ENCODE data around the gene MYOC. TPM values are rescaled to one million over a fixed set of nuclear protein-coding genes. Genes with fewer than 3 reads are reported as not detected.

The MYOC gene
- total RNA-seq, 2 donors from 2014 or later = 28.9 to 32.1 TPM

- peak; percentile 94 for DNase-seq (ENCODE audit: low spot score)
- intact Hi-C loops (cut with DNase I) = loop anchor here in 1 of 2 donors (5.0 kb wide), 1 partner anchor 677 kb away; no protein-coding TSS in a partner anchor
These were observed 2.7 kb upstream of the MYOC start for GRCh38 chr1:171654942-171655745.

- no peak for DNase-seq (ENCODE audit: low spot score)
These were observed 1.9 kb upstream of the MYOC start for GRCh38 chr1:171654201-171654941.

GRCh38 chr1:171653796-171654195 lies 1.3 kb upstream of the MYOC start:
- no peak for DNase-seq (ENCODE audit: low spot score)
- intact Hi-C loops (cut with DNase I) = no loop called here

More at GRCh38 chr1:171654201-171654941, 1.9 kb upstream of the MYOC start:
- intact Hi-C loops (cut with DNase I) = no loop called here

DNA sequence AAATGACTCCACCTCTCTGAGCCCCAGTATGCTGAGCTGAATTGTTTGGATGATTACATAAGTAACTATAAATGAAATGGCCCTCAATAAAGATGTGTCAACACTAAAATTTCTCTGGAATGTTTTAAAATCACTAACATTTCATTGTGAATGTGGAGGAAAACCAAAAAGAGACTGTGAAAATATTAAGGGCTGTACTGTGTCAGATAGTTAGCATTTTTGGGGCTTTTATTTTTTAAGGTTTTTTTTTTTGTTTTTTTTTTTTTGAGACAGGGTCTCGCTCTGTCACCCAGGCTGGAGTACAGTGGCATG lies 6.3 kb downstream of the MYOC start:
- no peak for DNase-seq (ENCODE audit: low spot score)
- intact Hi-C loops (cut with DNase I) = loop anchor here (5.0 to 10.0 kb wide), 2 partner anchors 349 to 984 kb away; partner anchors contain the start of gene PRRX1 (in 1 of the 2)

GRCh38 chr1:171645553-171646248 lies 6.8 kb downstream of the MYOC start:
- intact Hi-C loops (cut with DNase I) = loop anchor here (5.0 to 10.0 kb wide), 2 partner anchors 349 to 983 kb away; partner anchors contain the start of gene PRRX1 (in 1 of the 2)
- peak; percentile 90 for DNase-seq (ENCODE audit: low spot score)

DNA sequence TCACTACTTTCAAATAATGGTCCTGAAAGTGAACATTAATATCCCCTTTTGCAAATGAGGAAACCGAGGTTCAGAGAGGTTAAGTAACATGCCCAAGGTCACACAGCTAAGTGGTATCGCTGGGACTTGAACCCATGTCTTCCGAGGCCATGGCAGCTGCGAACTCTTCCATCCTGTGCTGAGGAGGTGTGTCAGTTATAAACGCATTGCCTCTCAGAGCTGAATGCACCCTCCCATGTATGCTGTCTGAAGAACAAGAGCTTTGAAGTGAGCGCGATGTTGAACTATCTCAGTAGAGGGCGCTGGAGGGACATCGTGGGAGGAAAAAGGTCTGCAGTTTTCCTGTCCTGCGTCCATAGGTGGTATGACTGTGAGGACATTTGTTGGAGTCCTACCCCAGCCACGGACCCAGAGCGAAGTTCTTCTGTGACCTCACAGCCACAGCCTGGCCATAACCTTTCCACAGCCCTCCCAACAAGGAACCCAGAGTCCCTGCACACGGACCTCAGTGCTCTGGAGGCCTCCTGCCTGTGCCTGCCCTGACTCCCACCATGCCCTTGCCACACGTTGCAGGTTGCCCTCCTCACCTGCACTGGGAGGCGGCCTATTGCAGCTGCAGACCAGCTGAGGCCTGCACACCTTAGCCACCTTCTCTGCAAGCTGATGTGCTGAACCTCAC lies 7.5 kb downstream of the MYOC start:
- peak; percentile 87 for DNase-seq (ENCODE audit: low spot score)
- intact Hi-C loops (cut with DNase I) = loop anchor here (5.0 to 10.0 kb wide), 3 partner anchors 72 to 983 kb away; partner anchors contain the start of gene PRRX1 (in 1 of the 2)

GRCh38 chr1:171643156-171643555 lies 9.3 kb downstream of the MYOC start:
- DNase-seq (ENCODE audit: low spot score) = no peak
- intact Hi-C loops (cut with DNase I) = loop anchor here in 1 of 2 donors (5.0 to 10.0 kb wide), 2 partner anchors 74 to 352 kb away; no protein-coding TSS in a partner anchor

- no peak for DNase-seq (ENCODE audit: low spot score)
- intact Hi-C loops (cut with DNase I) = loop anchor here in 1 of 2 donors (5.0 to 10.0 kb wide), 2 partner anchors 75 to 353 kb away; no protein-coding TSS in a partner anchor
These were observed 10.3 kb downstream of the MYOC start for GRCh38 chr1:171642197-171642596.

DNA sequence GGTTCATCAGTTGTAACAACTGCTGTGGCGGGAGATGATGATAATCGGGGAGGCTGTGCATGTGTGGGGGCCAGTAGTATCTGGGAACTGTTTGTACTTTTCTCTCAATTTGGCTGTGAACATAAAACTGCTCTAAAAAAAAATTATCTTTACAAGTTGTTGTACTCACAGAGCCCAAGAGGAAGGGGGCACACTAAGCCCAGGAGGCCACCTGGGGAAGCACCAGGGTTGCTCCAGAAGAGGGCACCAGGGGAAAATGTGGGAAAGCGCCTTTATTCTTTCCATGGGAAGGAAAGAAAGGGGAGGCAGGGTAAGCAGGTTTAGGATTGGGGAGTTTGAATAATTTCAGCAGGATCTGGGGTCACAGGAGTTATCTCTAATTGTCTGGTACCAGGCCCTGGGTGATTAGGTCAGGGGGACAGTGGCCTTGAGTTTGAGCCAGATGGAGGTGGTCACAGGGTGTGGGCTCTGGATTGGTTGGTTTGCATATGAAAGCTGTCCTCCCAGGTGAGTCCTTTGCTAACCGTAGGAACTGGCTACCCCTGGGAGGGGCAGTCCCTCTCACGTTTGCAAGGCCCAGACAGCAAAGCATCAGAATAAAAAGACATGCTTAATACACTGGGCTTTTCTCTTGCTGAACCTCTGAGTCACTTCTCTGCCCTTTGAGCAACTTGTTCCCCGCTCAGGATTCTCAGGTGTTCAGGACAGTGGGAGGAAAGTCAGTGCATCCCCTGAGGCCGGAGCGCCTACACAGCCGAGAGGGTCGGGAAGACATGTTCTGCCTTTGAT lies 11.2 kb downstream of the MYOC start:
- intact Hi-C loops (cut with DNase I) = loop anchor here in 1 of 2 donors (5.0 to 10.0 kb wide), 2 partner anchors 76 to 354 kb away; no protein-coding TSS in a partner anchor
- no peak for DNase-seq (ENCODE audit: low spot score)

DNA sequence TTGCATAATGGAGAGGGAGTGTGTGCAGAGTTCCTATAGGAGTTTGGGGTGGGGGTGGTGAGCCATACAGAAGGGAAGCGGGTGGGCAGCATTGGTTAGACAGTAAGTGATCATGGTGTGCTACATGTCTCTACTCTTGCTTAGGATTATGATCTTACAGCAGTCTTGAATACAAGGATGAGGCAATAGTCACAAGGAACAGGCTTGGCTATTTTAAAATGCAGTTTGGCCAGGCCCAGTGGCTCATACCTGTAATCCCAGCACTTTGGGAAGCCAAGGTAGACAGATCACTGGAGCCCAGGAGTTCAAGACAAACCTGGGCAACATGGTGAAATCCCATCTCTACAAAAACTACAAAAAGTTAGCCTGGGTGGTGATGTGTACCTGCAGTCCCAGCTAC lies 12.3 kb downstream of the MYOC start:
- DNase-seq (ENCODE audit: low spot score) = no peak
- intact Hi-C loops (cut with DNase I) = loop anchor here in 1 of 2 donors (5.0 to 10.0 kb wide), 2 partner anchors 77 to 355 kb away; no protein-coding TSS in a partner anchor

GRCh38 chr1:171637928-171638576 lies 14.4 kb downstream of the MYOC start:
- no peak for DNase-seq (ENCODE audit: low spot score)
- intact Hi-C loops (cut with DNase I) = no loop called here

DNA sequence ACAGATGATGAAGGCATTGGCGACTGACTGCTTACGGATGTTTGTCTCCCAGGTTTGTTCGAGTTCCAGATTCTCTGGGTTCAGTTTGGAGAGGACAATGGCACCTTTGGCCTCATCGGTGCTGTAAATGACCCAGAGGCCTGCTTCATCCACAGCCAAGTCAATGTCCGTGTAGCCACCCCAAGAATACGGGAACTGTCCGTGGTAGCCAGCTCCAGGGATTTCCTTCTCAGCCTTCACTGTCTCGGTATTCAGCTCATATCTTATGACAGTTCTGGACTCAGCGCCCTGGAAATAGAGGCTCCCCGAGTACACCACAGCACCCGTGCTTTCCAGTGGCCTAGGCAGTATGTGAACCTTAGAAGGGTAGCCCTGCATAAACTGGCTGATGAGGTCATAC lies 16.3 kb downstream of the MYOC start:
- intact Hi-C loops (cut with DNase I) = no loop called here
- DNase-seq (ENCODE audit: low spot score) = no peak

GRCh38 chr1:171635661-171636060 lies 16.8 kb downstream of the MYOC start:
- no peak for DNase-seq (ENCODE audit: low spot score)
- intact Hi-C loops (cut with DNase I) = no loop called here

DNA sequence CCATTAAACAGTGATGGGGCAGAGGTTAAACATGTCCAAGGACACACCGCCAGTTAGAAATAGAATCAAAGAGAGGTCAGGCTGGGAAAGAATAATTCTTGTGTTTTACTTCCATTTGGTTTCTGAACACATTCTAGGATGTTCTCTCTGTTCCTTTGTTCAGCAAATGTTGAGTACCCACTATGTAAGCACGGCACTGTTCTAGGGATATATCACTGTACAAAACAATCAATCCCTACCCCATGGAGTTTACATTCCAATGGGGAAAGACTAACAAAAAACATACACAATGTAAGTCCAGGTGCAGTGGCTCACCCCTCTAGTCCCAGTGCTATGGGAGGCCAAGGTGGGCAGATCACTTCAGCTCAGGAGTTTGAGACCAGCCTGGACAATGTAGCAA lies 24.3 kb downstream of the MYOC start:
- intact Hi-C loops (cut with DNase I) = no loop called here
- no peak for DNase-seq (ENCODE audit: low spot score)

GRCh38 chr1:171627020-171627419 lies 25.5 kb downstream of the MYOC start:
- intact Hi-C loops (cut with DNase I) = no loop called here
- no peak for DNase-seq (ENCODE audit: low spot score)

DNA sequence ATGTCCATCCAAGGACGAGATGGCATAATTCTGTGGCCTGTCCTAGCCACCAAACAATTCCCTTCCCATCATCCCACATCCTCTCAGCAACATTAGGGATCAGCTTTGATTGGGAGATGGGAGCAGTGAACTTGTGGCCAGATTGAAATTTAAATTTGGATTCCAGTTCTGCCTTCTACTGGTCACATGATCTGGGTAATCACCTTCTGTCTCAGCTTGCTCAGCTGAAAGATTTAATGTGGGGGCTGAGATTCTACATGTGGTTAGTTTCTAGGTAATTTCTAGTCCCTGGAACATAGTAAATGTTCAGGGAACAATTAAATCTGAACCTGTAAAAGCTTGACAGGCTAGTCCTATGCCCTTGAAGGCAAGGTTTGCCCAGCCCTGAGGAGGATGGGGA lies 27.3 kb downstream of the MYOC start:
- DNase-seq (ENCODE audit: low spot score) = no peak
- intact Hi-C loops (cut with DNase I) = no loop called here

DNA sequence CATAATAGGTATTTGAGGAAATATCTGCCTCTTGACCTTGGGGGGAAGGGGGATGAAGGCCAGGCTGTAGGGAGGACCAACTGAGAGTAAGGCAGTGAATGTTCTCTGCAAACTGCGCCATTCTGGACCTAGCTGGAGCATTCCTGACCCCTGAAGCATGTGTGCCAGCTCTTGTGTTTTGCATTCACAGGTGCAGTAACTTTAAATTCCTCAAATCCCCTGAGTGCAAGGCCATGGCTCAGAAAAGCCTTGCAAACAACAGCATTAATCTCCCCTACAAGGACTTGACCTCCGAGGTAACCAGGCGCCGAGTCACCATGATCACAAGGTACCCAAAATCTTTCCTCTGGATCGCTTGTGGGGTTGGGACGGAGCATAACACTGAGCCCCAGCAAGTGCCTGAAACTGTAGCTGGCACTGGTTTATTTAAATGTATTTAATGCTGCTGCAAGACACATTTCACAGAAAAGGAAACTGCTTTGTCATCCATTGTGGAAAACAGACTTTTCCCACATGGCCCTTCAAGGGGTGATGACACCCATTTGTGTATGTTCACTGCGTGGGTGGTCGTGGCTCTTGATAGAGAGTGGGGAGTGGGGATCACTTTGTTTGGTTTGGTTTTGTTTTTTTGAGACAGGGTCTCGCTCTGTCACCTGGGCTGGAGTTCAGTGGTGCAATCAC lies 28.7 kb downstream of the MYOC start:
- no peak for DNase-seq (ENCODE audit: low spot score)
- intact Hi-C loops (cut with DNase I) = no loop called here
